ENCODE results near the gene DUSP9.

The DUSP9 gene

DNA sequence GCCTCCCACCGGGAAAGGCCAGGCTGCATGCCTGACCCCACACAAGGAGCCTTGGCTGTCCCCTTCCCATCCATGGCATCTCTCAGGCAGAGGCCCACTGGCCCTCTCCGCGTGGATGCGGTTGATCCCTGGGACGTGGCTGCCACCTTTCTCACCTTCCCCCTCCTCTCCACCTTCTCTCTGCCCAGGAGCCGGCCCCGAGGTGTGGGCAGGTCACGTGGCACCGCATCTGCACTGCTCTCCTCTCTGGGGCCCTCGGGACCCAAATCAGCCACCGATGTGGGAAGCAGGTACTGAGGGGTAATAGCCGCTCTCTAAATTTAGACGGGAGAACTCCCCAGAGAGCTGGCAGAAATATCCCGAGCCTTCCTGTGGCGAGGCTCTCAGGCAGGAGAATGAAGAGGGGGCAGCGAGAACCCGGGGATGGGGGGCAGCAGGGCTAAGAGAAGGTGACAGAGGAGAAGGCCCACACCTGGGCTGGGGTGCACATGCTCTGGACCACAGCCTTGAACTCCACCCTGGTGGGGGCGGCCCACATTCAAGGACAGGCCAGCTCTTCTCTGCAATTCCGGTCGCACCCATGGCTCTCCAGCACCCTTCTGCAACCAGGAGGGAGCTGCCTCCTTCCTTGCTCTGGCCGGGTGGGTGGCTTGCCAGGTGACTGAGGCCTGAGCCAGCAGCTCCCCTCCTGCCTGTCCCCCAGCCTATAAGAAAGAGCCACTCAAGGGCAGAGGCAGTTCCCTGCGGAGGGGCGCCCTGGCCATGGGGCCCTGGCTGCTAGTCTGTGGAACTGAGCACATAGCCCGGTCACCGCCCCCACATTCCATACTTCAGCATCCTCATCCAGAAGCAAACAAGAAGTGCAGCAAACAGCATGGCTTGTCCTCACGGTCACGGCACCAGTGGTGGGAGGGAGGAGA, 9.6 kb upstream of the DUSP9 start:
- DNase-seq (ENCODE audit: low read depth in 2 of 2), result no peak

GRCh38 chrX:153638041-153638371, 9.0 kb upstream of the DUSP9 start:
- no peak for DNase-seq (ENCODE audit: low read depth in 2 of 2)

- DNase-seq (ENCODE audit: low read depth in 2 of 2), result no peak
Measured at GRCh38 chrX:153638436-153639176, 8.4 kb upstream of the DUSP9 start.

GRCh38 chrX:153639177-153640044, 7.6 kb upstream of the DUSP9 start:
- DNase-seq (ENCODE audit: low read depth in 2 of 2), result no peak

DNA sequence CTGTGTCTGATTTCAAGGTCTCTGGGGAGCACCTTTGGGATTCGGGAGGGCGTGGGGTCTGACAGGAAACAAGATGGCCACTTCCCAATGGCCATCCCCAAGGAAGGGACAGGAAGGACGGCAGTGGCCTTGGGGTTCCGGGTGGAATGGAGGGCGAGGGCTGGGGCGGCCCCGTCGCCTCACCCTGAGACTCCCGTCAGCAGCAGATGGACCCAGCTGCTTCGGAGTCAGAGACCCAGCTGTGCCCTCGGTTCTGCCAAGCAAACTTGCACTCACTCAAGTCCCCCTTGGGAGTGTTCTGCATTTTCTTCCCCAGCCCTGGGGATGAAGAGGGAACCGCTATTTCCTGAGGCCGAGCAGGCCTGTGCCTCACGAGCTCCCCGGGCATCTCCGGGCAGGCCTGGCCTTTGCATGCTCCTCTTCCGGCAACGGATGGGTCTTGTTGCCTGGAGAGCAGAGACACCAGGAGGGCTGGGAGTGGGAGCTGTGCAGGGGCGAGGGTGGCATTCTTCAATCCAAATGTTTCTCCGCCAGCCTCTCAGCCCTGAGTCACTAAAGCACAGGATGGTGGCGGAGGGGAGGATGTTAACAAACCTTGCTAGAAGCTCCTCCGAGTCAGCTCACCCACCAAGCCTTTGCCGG, 6.8 kb upstream of the DUSP9 start:
- no peak for DNase-seq (ENCODE audit: low read depth in 2 of 2)

- DNase-seq (ENCODE audit: low read depth in 2 of 2), result no peak
Measured at GRCh38 chrX:153640736-153641575, 6.0 kb upstream of the DUSP9 start.

DNA sequence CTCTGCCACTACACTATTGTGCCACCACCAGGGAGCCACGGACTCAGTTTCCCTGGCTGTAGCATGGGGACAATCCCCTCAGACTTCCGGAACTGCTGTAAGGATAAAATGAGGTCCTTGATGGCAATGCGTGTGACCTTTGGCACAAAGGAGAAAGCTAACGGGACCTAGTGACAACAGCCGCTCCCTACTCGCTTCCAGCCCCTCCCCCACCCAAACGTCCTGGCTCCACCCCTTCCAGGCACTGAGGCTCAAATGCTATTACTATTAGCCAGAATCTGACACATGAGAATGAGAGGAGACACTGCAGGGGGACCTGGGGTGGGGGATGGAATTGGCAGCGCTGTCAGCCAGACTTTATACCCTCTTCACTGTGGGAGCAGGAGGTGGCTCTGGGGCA, 5.4 kb upstream of the DUSP9 start:
- no peak for DNase-seq (ENCODE audit: low read depth in 2 of 2)

- no peak for DNase-seq (ENCODE audit: low read depth in 2 of 2)
Measured at GRCh38 chrX:153642051-153642654, 4.8 kb upstream of the DUSP9 start.

DNA sequence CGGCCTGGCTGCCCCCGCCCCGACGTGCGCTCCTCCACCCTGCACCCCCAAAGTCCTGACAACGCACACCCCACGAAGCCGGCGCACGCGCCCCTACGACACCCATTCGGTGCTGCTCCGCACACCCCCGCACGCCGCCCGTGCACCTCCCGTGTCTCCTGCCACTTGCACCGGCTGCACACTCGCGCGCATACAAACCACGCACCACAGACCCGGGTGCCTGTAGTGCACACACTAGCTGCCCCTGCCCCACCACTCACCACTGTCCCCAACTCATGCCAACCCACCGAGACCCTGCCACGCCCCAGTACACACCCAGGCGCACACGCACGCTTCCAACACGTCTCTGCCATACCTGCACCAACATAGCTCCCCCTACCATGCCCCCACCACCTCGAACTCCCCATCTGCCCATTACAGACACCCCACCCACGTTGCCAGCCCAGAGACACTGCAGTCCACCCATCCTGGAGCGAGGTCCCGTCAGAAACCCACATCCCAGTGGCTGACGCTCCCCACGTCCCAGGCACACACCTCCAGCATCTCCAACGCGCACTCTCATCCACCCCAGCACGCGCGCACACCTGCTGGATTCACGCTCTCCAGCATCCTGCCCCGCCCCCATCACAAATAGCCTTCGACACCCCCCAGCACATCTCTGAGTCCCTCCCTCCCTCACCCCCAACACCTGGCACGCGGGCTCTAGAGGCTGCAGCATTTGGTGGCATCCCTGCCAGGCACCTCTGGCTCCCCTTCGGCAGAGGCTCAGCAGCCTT, 4.2 kb upstream of the DUSP9 start:
- no peak for DNase-seq (ENCODE audit: low read depth in 2 of 2)

DNA sequence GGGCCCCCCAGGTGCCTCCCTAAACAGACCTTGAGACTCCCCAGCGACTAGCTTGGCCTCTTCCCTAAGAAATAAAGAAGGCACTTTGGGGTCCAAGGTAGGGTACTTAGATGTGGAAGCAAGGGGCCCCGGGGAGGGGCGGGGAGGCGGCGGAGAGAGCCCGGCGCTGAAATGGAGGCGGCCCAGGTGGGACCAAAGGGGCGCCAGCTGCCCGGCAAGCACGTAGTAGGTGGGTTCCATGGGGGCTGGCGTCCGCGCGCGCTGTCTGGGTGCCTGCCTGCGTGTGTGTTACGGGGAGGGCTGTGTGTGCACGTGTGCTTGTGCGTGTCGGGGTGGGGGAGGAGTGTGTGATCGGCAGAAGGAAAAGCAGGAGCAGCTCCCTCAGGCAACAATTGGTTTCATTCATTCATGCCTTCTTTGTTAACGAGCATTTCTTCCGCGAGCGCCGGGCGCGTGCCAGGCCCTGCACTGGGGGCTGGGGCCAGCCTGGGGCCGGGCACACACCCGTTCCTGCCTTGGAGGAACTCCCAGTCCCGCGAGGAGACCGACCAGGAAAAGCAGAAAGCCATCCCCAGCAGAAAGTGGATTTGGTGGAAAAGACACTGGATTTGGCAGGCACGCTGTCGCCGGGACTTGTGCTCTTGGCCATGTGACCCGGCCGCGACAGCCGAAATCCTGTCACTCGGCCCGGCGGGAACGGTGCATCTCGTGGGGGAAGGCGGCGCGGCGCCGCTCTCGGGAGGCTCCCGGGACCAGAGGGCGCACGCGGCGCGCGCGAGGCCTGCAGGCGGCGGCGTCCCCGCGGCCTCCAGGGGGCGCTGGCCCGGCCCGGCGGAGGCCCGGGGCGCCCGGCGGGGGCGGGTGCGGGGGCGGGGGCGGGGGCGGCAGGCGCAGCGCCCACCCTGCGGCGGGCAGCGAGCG, 3.3 kb upstream of the DUSP9 start:
- DNase-seq (ENCODE audit: low read depth in 2 of 2), result no peak

DNA sequence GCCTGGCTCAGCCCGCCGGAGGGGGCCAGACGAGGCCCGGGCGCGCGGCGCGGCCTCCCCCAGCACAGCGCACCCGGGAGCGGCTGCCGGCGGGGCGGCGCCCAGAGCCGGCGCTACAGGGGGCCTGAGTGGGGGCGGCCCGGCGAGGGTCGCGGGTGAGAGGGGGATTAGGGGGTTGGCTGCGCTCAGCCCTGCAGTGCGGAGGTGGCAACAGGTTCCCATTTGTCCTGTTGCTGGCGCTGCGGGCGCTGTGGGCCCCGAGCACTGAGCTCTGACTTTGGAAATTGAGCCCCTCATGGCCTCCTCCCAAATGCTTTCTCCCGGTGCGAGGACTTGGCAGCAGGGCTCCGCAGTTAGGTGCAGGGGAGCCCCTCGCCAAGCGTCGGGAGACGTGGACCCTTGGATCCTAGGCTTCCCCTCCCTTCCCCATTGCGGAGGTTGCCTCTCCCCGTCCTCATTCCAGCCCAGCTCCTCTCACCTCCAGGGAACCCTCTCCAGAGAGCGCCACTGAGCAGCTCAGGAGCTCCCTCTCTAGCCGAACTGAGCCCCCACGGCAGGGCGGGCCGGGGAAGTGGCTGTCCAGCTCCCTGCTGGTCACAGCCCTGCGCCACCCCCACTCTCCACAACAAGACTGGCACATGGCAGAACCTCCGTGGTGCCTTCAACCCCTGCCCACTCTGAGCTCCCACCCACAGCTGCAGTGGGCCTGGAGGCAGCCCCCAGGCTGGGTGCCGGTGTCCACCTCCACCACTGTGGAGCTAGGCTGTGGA, 2.5 kb upstream of the DUSP9 start:
- no peak for DNase-seq (ENCODE audit: low read depth in 2 of 2)

DNA sequence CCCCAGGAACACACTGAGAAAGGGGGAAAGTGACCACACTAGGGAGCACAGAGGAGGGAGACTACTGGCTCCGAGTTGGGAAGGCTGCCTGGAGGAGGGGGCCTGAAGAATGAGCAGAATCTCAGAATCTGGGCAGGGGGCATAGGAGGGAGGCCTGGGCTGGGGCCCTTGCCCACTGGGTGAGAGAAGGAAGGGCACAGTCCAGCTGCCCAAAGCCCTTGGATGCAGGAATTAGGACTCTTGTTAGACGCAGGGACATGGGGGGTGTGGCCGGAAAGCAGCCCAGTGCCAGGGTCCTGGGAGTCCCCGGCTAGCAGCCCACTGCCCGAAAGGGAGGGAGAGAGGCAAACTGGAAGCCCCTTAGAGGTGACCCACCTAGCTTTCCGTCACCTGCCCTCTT, 1.9 kb upstream of the DUSP9 start:
- DNase-seq (ENCODE audit: low read depth in 2 of 2), result no peak

DNA sequence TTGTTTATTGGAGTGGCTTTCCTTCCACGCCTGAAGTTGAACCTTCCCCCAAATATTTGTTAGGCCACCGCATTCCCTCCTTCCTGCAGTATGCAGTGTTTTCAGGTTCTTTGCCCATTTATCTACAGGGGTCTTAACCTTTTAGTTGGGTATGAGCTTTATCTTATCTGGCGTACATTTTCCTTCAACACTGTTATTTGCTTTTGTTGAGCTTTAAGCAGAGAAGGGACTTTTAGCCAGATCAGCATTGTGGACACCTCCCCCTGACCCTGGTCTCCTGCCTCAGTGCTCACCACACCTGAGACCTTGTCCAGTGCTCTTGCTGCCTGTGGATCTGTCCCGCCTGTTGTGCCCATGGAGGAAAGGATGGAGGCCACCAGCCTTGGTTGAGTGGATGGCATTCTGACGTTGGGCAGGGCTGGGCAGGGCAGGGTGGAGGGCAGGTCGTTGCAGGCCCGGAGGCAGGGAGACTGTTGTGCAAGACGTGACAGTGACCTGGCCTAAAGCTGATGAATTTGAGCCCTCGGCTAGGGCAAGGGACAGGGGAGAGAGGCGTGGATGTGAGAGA, 998 bp upstream of the DUSP9 start:
- no peak for DNase-seq (ENCODE audit: low read depth in 2 of 2)

DNA sequence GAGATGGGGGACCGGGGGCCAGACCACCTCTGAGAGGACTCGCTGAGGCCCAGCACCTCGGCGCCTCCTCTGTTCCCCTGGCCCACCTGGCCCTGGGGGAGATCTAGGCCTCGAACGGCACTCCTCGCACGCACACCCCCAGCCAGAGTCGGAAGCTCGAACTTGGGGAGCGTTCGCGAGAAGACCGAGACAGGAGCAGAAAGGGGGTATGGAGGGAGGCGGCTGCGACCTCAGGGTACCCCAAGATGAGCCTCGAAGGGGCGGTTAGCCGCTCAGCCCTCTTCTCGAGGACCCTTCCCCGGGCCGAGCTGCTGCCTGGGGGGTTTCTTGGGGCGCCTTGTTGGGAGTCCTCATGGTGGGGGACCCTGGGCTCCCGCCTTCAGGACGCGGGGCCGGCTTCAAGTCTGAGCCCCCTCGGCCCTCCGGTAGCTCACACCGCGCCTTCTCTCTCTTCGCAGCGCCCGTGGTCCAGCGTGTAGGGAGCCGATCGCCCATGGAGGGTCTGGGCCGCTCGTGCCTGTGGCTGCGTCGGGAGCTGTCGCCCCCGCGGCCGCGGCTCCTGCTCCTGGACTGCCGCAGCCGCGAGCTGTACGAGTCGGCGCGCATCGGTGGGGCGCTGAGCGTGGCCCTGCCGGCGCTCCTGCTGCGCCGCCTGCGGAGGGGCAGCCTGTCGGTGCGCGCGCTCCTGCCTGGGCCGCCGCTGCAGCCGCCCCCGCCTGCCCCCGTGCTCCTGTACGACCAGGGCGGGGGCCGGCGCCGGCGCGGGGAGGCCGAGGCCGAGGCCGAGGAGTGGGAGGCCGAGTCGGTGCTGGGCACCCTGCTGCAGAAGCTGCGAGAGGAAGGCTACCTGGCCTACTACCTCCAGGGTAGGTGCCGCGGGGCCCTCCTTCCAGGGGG, 706 bp downstream of the DUSP9 start:
- no peak for DNase-seq (ENCODE audit: low read depth in 2 of 2)

DNA sequence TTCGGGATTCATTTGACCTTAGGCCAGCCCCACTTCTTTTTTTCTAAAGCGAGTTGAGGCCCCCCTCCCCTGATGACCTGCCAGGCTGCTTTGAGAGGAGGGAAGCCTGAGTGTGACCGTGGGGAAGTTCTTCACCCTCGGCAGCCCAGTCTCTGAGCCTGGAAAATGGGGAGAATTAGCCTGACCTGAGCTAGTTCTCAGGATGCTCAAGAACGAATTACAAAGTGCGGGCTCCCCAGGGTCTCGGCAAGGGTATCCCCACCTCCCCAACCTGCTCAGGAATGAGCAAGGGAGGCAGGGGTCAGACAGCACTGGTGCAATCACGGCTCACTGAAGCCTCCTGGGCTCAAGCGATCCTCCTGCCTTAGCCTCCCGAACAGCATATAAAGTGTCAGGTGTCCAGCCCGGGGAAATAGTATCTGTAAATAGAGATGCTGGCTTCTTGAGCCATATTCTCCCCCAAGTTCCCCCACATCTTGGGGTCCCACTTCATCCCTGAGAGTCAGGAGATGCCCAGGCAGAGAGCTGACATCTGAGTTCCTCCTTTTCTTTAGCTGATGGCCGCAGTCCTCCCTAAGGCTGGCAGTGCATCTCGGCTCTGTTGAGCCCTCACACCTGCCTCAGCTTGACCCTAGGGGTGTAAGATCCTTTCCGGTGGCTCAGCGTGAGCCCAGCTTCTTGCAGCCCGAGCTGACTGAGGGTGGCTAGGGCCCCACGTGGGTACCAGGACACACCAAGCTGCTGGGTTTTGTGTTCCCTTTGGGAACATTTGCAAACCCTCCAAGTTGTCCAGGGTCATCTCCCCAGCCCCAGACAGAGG, 1.6 kb downstream of the DUSP9 start:
- no peak for DNase-seq (ENCODE audit: low read depth in 2 of 2)

Data from fibroblast of skin of left quadriceps (primary cell).